HUES6 (cell line): Measurements from ENCODE around the gene TCAP.

Source experiments
- H3K27ac ChIP-seq: 2 replicates; pipeline ENCODE4 v1.7.0; 2013; ENCODE audit warnings: low read depth, mild to moderate bottlenecking, low read length, inconsistent platforms
- H3K27me3 ChIP-seq: 2 replicates; pipeline ENCODE4 v1.6.1; 2013; ENCODE audit warnings: low read length; ENCODE audit not compliant: control insufficient read depth, insufficient read depth
- H3K36me3 ChIP-seq: 2 replicates; pipeline ENCODE4 v1.6.1; 2013; ENCODE audit warnings: low read length; ENCODE audit not compliant: control insufficient read depth, insufficient read depth
- H3K4me1 ChIP-seq: 2 replicates; pipeline ENCODE4 v1.6.1; 2013; ENCODE audit warnings: low read length; ENCODE audit not compliant: control insufficient read depth, insufficient read depth
- H3K4me3 ChIP-seq: 2 replicates; pipeline ENCODE4 v1.5.1; 2013; ENCODE audit warnings: low read depth, low read length
- H3K9ac ChIP-seq: one replicate; pipeline ENCODE4 v1.6.1; 2013; ENCODE audit warnings: mild to moderate bottlenecking, low read length
- H3K9me3 ChIP-seq: 2 replicates; pipeline ENCODE4 v1.6.1; 2013; ENCODE audit warnings: low read depth, low read length; ENCODE audit not compliant: control insufficient read depth, insufficient read depth

TCAP gene, protein sequence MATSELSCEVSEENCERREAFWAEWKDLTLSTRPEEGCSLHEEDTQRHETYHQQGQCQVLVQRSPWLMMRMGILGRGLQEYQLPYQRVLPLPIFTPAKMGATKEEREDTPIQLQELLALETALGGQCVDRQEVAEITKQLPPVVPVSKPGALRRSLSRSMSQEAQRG

DNA sequence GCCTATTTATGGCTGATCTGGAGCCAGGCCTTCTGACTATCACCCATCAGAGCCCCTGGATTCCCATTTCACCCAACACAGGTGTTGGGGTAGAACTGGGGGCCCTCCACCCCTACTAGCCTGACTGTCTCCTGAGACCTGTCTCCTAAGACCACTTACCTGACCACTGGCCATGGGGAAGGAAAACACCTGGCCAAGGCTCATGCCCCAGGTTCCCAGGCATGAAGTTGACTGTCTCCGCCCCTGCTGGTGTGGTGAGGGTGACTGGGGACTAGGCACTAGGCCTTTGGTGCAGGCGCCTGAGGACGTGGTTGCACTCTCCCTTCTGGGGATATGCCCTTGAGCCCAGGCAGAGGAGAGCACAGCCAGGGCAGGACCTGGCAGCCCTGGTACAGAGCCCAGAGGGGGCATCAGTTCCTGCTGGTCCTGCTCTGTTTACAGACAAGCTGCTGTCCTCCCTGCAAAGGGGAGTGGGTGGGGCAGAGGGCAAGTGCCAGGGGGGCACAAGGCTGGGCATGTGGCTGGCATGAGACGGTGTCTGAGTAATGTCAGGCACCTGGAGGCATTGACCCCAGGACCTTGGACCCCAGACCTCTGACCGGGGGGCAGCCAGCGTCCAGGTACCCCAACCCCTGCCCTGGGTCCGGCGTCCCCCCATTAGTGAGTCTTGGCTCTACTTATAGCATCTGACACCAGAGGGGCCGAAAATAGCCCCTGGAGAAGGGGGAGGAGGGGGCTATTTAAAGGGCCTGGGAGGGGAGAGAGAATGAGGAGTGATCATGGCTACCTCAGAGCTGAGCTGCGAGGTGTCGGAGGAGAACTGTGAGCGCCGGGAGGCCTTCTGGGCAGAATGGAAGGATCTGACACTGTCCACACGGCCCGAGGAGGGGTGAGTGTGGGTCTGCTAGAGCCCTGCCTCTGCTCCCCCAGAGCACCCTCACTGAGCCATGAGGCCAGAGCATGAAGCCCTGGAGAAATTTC, at the start of gene TCAP:
TSS of gene TCAP (plus strand) at position 769 of the 981 bp plus-strand sequence. CDS start at position 780, 11 bp downstream.
- Histone ChIP-seq H3K4me3 (peak within 1 kb of the TSS; percentile 52), H3K36me3 (peaks cover 20% of the 10 kb centered on the region), H3K27me3 (peaks cover 40% of the 10 kb centered on the region), H3K27ac (no peak within 1 kb of the TSS), H3K9me3 (no peaks in the 10 kb centered on the region), H3K4me1 (peaks cover 49% of the 10 kb centered on the region), H3K9ac (no peak within 1 kb of the TSS)

DNA sequence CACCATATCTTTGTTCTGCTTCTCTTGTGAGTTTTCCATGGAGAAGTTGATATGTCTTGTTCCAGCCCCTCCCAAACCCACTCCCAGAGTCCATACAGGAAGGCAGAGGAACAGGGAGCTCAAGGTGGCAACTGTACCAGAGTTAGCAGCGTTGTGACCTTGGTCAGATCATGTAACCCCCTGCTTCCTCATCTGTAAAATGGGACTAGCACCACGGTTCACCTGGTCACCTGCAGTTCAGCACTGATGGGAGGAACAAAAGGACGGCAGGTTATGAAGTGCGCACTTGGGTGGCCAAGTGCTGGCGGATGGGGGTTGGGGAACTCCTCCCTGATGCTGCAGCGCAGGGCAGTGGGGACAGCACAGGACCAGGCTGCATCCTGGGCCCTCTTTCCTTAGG, 49.7 kb upstream of the TCAP start:
- H3K9ac ChIP-seq = no peak overlapping the region

GRCh38 chr17:39617100-39617445, 48.1 kb upstream of the TCAP start:
- peaks cover 94% of the 10 kb centered on the region for H3K27me3 ChIP-seq
- H3K36me3 ChIP-seq = no peaks in the 10 kb centered on the region
- H3K9ac ChIP-seq = no peak overlapping the region
- no peaks in the 10 kb centered on the region for H3K9me3 ChIP-seq
- peak overlapping the region; percentile 56 for H3K4me3 ChIP-seq
- no peak overlapping the region for H3K27ac ChIP-seq
- H3K4me1 ChIP-seq = peaks cover 7% of the 10 kb centered on the region; the same call in 1 of the 2 replicates

More for the DNA sequence above, 49.7 kb upstream of the TCAP start:
- H3K9me3 ChIP-seq = no peaks in the 10 kb centered on the region
- peaks cover 97% of the 10 kb centered on the region for H3K27me3 ChIP-seq
- H3K27ac ChIP-seq = no peak overlapping the region
- no peak overlapping the region for H3K4me3 ChIP-seq
- peaks cover 7% of the 10 kb centered on the region; the same call in 1 of the 2 replicates for H3K4me1 ChIP-seq
- no peaks in the 10 kb centered on the region for H3K36me3 ChIP-seq

GRCh38 chr17:39617446-39618245, 47.5 kb upstream of the TCAP start:
- Histone ChIP-seq H3K4me1 (peaks cover 7% of the 10 kb centered on the region; the same call in 1 of the 2 replicates), H3K9me3 (no peaks in the 10 kb centered on the region), H3K27me3 (peaks cover 89% of the 10 kb centered on the region), H3K36me3 (no peaks in the 10 kb centered on the region), H3K27ac (no peak overlapping the region), H3K4me3 (peak overlapping the region; percentile 56), H3K9ac (no peak overlapping the region)

DNA sequence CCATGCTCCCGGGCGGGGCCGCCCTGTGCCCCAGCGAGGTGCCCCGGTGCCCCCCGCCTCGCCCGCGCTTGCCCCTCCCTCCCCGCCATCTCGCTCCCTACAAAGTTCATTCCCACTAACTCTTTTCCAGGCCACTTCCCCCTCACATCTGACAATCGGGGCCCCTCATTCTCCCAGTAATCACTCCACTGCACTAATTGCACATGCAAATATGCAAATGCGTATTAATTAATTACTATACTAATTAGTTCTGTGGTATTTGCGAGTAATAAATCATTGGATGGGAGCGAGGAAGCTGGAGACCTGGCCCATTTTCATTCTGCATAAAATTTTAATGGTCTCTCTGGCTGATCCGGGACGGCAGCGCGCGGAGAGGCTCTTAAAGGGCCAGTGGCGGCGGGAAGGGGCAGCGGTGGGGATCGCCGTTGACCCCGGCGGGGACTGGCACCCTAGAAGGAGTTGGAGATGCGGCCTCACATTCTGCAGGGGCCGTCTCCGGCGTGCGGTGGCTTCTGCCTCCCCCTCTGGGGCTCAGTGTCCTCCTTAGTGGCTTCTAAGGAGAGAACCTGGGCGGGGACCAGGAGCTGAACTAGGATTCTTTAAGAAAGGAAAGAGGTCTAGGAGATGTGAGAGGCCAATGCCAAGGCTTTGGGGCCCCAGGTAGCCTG, 46.8 kb upstream of the TCAP start:
- peaks cover 84% of the 10 kb centered on the region for H3K27me3 ChIP-seq
- H3K36me3 ChIP-seq = no peaks in the 10 kb centered on the region
- H3K27ac ChIP-seq = no peak overlapping the region
- H3K9ac ChIP-seq = no peak overlapping the region
- H3K9me3 ChIP-seq = no peaks in the 10 kb centered on the region
- peaks cover 7% of the 10 kb centered on the region; the same call in 1 of the 2 replicates for H3K4me1 ChIP-seq
- H3K4me3 ChIP-seq = peak overlapping the region; percentile 56

- no peak overlapping the region for H3K27ac ChIP-seq
- H3K9ac ChIP-seq = no peak overlapping the region
- H3K27me3 ChIP-seq = peaks cover 83% of the 10 kb centered on the region
- H3K4me1 ChIP-seq = peaks cover 12% of the 10 kb centered on the region; the same call in 1 of the 2 replicates
- peak overlapping the region; percentile 56 for H3K4me3 ChIP-seq
- no peaks in the 10 kb centered on the region for H3K36me3 ChIP-seq
- H3K9me3 ChIP-seq = no peaks in the 10 kb centered on the region
Measured at GRCh38 chr17:39618956-39619785, 46.0 kb upstream of the TCAP start.

GRCh38 chr17:39619786-39620101, 45.4 kb upstream of the TCAP start:
- H3K36me3 ChIP-seq = no peaks in the 10 kb centered on the region
- no peak overlapping the region for H3K9ac ChIP-seq
- H3K27ac ChIP-seq = no peak overlapping the region
- H3K4me1 ChIP-seq = peaks cover 12% of the 10 kb centered on the region; the same call in 1 of the 2 replicates
- no peak overlapping the region for H3K4me3 ChIP-seq
- no peaks in the 10 kb centered on the region for H3K9me3 ChIP-seq
- H3K27me3 ChIP-seq = peaks cover 82% of the 10 kb centered on the region

DNA sequence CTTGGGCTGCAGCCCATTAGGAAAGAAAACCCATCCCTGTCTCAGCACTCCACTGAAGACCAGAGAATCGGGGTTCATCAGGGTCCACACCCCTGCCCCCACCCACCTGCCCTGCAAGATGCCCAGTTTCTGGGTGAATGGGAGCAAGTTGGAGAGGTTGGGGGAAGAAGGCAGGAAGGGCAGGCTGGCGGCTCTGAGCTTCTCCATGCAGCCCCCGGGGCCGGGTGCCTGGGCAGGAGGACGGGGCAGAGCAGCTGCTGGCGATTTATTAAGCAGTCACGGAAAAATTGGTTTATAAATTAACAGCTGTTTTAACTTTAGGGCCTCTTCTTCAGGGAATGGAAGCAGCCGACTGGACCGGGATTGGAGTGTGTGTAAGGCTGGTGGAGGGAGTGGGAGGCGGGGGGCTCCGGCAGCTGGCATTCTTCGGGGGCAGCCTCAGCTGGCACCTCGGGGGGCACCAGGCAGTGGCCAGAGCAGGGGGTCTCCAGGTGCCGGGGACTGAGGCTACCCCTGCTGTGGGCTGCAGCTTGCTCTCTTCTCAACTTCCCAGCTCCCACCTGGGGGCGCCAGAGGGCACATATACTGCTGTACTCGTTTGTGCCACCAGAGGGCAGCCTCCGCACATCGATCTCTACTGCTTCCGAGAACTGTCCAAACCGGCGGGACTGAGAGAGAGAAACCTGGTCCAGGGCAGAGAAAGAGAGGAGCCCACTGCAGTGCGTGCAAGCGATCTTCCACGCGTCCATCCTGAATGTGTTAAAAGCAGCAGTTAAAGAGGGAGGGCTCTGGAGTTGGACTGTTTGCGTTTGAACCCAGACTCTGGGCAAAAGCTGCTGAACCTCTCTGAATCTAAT, 43.4 kb upstream of the TCAP start:
- H3K27ac ChIP-seq = no peak overlapping the region

GRCh38 chr17:39622380-39623006, 42.7 kb upstream of the TCAP start:
- H3K4me3 ChIP-seq = no peak overlapping the region
- H3K27me3 ChIP-seq = peaks cover 82% of the 10 kb centered on the region
- H3K27ac ChIP-seq = no peak overlapping the region
- no peaks in the 10 kb centered on the region for H3K36me3 ChIP-seq
- peaks cover 15% of the 10 kb centered on the region for H3K4me1 ChIP-seq
- H3K9me3 ChIP-seq = no peaks in the 10 kb centered on the region
- no peak overlapping the region for H3K9ac ChIP-seq

More for the DNA sequence above, 43.4 kb upstream of the TCAP start:
- peaks cover 82% of the 10 kb centered on the region for H3K27me3 ChIP-seq
- no peak overlapping the region for H3K9ac ChIP-seq
- H3K36me3 ChIP-seq = no peaks in the 10 kb centered on the region
- peaks cover 15% of the 10 kb centered on the region for H3K4me1 ChIP-seq
- no peaks in the 10 kb centered on the region for H3K9me3 ChIP-seq
- no peak overlapping the region for H3K4me3 ChIP-seq
